Measurements from ENCODE around the gene RHOT1.
"Not testable (repeated sequence)": the region's sequence is repeated elsewhere in the genome, so short reads cannot be mapped to it uniquely, and the experiment has no call there.

RHOT1 gene

DNA sequence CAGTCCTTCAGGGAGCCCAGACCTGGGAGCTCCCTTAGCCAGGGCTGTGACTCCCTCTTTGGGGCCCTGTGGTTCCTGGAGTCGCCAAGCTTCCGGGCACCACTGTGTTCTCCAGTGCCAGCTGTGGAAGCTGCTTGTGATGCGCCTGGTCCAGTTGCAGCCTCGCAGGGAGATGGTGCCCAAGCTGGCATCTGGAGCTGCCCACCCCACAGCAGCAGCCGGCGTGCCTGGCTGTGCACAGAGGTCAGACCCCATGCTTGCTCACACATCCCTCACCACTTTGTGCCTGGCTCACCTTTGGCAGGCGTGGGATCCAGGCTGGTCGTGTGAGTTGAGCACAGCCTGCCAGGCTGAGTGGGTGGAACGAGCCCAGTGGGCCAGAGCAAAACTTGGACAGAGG is 18.2 kb downstream of the RHOT1 start:
- H3K27me3 Mint-ChIP-seq = no peaks in the 10 kb centered on the region
- H3K9me3 Mint-ChIP-seq (ENCODE audit: low read depth) = no peaks in the 10 kb centered on the region
- H3K27ac Mint-ChIP-seq = no peak overlapping the region
- H3K4me1 Mint-ChIP-seq (ENCODE audit: low read depth) = peaks cover 7% of the 10 kb centered on the region
- H3K4me3 Mint-ChIP-seq = no peak overlapping the region
- H3K36me3 Mint-ChIP-seq = peaks cover 7% of the 10 kb centered on the region

DNA sequence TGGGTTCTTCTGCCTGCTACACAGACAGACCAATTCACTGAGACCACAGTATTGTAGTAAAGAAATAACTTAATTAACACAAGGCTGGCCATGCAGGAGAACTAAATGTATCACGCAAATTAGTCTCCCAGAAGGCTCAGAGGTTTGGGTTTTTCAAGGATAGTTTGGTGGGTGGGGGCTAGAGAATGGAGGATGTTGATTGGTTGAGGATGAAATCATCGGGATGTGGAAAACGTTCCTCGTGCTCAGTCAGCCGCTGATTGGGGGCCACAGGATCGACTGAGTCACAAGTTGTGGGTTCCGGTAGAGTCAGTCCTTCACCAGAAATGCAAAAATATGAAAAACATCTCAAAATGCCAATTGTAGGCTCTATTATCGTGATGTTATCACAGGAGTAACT is 18.7 kb downstream of the RHOT1 start:
- Mint-ChIP-seq H3K27ac (no peak overlapping the region), H3K9me3 (ENCODE audit: low read depth) (no peaks in the 10 kb centered on the region), H3K4me1 (ENCODE audit: low read depth) (peaks cover 7% of the 10 kb centered on the region), H3K27me3 (no peaks in the 10 kb centered on the region), H3K36me3 (peaks cover 6% of the 10 kb centered on the region), H3K4me3 (no peak overlapping the region)

DNA sequence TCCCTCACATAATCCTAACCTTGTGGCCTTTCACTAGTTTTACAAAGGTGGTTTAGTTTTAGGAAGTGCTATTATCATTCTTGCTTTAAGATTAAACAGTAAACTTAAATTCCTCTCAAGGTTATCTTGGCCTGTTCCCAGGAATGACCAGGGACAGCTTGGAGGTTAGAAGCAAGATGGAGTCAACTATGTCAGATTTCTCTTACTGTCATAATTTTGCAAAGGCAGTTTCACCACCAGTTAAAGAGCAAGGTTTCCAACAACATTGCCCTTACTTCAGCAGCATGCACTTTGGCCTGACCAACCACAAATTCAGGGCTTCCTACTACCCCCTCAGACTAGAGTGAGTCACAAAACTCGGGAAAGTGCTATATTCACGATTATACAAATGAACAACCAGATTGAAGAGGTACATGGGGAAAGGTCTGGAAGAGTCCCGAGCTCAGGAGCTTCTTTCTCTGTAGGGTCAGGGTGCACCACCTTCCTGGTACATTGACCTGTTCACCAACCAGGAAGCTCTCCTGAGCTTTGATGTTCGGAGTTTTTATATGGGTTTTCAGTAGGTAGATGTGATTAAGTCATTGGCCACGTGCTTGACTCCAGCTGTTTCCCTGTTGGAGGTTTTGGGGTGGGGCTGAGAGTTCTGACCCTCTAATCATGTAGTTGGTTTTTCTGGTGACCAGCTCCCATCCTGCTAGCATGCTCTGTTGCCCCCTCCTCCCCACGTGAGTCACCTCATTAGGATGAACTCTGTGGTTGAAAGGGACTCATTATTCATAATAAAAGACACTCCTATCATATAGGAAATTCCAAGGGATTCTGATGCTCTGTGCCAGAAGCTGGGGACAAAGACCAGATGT is 19.4 kb downstream of the RHOT1 start:
- no peak overlapping the region for H3K27ac Mint-ChIP-seq
- H3K36me3 Mint-ChIP-seq = peaks cover 10% of the 10 kb centered on the region
- H3K9me3 Mint-ChIP-seq (ENCODE audit: low read depth) = peaks cover 4% of the 10 kb centered on the region
- no peaks in the 10 kb centered on the region for H3K27me3 Mint-ChIP-seq
- H3K4me3 Mint-ChIP-seq = no peak overlapping the region
- H3K4me1 Mint-ChIP-seq (ENCODE audit: low read depth) = peaks cover 7% of the 10 kb centered on the region

DNA sequence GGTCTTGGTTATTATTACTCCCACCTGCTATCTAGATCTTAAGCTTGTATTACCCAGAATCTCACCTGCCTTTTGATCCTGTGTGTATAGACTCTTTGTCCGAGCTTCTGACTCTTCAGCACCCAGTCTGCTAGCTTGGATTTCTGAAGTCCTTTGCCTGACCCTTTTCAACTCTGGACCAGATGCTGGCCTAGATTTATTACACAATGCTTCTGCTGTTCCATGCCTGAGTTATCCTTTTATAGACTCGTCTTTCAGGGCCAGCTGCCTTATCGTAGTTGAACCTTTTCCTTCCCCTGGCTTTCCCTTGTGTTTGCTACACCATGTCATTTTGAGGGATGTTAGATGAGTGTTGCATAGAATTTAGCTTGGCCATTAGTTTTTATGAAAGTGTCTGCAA is 32.6 kb downstream of the RHOT1 start:
- H3K36me3 Mint-ChIP-seq = peaks cover 13% of the 10 kb centered on the region
- H3K4me1 Mint-ChIP-seq (ENCODE audit: low read depth) = no peaks in the 10 kb centered on the region
- no peak overlapping the region for H3K27ac Mint-ChIP-seq
- no peaks in the 10 kb centered on the region for H3K9me3 Mint-ChIP-seq (ENCODE audit: low read depth)
- no peaks in the 10 kb centered on the region for H3K27me3 Mint-ChIP-seq
- H3K4me3 Mint-ChIP-seq = no peak overlapping the region

GRCh38 chr17:32178679-32179078 is 36.4 kb downstream of the RHOT1 start:
- not testable (repeated sequence) for H3K4me1 Mint-ChIP-seq (ENCODE audit: low read depth); H3K9me3 Mint-ChIP-seq (ENCODE audit: low read depth); H3K4me3 Mint-ChIP-seq; H3K27me3 Mint-ChIP-seq; H3K27ac Mint-ChIP-seq
- H3K36me3 Mint-ChIP-seq = peaks cover 14% of the 10 kb centered on the region

DNA sequence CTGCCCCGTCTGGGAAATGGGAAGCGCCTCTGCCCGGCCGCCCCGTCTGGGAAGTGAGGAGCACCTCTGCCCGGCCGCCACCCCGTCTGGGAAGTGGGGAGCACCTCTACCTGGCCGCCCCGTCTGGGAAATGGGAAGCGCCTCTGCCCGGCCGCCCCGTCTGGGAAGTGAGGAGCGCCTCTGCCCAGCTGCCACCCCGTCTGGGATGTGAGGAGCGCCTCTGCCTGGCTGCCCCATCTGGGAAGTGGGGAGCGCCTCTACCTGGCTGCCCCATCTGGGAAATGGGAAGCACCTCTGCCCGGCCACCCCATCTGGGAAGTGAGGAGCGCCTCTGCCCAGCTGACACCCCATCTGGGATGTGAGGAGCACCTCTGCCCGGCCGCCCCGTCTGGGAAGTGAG is 36.8 kb downstream of the RHOT1 start:
- H3K36me3 Mint-ChIP-seq = peaks cover 16% of the 10 kb centered on the region
- not testable (repeated sequence) for H3K4me3 Mint-ChIP-seq; H3K27ac Mint-ChIP-seq; H3K4me1 Mint-ChIP-seq (ENCODE audit: low read depth); H3K27me3 Mint-ChIP-seq; H3K9me3 Mint-ChIP-seq (ENCODE audit: low read depth)

- not testable (repeated sequence) for H3K27ac Mint-ChIP-seq; H3K9me3 Mint-ChIP-seq (ENCODE audit: low read depth); H3K4me3 Mint-ChIP-seq; H3K27me3 Mint-ChIP-seq; H3K4me1 Mint-ChIP-seq (ENCODE audit: low read depth)
- peaks cover 17% of the 10 kb centered on the region for H3K36me3 Mint-ChIP-seq
Measured at GRCh38 chr17:32179526-32179925, 37.2 kb downstream of the RHOT1 start.

DNA sequence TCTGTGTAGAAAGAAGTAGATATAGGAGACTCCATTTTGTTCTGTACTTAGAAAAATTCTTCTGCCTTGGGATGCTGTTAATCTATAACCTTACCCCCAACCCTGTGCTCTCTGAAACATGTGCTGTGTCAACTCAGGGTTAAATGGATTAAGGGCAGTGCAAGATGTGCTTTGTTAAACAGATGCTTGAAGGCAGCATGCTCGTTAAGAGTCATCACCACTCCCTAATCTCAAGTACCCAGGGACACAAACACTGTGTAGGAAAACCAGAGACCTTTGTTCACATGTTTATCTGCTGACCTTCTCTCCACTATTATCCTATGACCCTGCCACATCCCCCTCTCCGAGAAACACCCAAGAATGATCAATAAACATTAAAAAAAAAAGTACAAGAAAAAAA is 38.0 kb downstream of the RHOT1 start:
- not testable (repeated sequence) for H3K27ac Mint-ChIP-seq; H3K27me3 Mint-ChIP-seq; H3K4me1 Mint-ChIP-seq (ENCODE audit: low read depth); H3K9me3 Mint-ChIP-seq (ENCODE audit: low read depth); H3K4me3 Mint-ChIP-seq
- H3K36me3 Mint-ChIP-seq = peaks cover 17% of the 10 kb centered on the region

DNA sequence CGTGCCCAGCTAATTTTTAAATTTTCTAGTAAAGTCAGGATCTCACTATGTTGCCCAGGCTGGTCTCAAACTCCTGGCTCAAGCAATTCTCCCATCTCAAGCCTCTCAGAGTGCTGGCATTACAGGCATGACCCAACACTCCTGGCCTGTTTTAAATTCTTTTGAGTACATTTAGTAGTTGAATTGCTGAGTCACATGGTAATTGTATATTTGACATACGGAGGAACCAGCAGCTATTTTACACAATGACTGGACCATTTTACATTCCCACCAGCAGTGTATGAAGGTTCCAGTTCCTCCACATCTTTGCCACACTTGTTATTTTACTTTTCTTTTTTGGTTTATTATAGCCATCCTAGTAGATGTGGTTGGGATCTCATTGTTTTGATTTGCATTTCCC is 43.6 kb downstream of the RHOT1 start:
- Mint-ChIP-seq H3K4me3 (no peak overlapping the region), H3K9me3 (ENCODE audit: low read depth) (no peaks in the 10 kb centered on the region), H3K27ac (no peak overlapping the region), H3K36me3 (peaks cover 6% of the 10 kb centered on the region), H3K4me1 (ENCODE audit: low read depth) (no peaks in the 10 kb centered on the region), H3K27me3 (no peaks in the 10 kb centered on the region)

DNA sequence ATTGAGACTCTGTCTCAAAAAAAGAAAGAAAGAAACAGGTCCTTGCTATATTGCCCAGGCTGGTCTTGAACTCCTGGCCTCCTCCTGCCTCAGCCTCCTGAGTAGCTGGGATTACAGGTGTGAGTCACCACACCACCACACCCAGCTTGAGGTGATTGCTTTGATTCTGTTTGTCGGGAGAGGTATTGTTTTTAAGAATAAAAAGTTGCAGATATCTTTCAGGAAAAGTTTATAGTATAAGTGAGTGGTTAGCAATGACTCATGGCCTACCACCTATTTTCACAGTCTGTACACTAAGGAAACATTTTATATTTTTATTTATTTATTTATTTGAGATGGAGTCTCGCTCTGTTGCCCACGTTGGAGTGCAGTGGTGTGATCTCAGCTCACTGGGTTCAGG is 45.0 kb downstream of the RHOT1 start:
- Mint-ChIP-seq H3K27me3 (no peaks in the 10 kb centered on the region), H3K36me3 (peaks cover 3% of the 10 kb centered on the region), H3K9me3 (ENCODE audit: low read depth) (no peaks in the 10 kb centered on the region), H3K4me3 (no peak overlapping the region), H3K27ac (no peak overlapping the region), H3K4me1 (ENCODE audit: low read depth) (peaks cover 1% of the 10 kb centered on the region)

GRCh38 chr17:32189343-32189742 is 47.0 kb downstream of the RHOT1 start:
- Mint-ChIP-seq H3K4me3 (no peak overlapping the region), H3K27me3 (no peaks in the 10 kb centered on the region), H3K27ac (no peak overlapping the region), H3K4me1 (ENCODE audit: low read depth) (peaks cover 1% of the 10 kb centered on the region), H3K36me3 (peaks cover 6% of the 10 kb centered on the region), H3K9me3 (ENCODE audit: low read depth) (no peaks in the 10 kb centered on the region)

DNA sequence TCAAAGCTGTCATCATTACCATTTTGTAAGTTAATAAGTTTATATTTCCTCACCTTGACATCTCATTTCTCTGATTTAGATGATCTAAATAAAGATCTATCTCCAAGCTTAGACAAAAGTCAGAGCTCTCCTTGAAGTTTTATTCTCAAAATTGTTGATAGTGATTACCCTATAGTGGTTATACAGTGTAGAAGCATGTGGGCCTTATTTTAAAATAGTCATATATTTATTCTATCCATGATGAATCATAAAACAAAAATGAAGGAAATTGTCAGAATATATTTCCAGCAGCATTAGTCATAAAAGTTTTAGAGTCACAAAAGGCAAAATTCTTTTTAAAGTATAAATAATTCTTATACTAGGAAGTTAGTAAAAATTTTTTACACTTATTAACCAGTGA is 49.0 kb downstream of the RHOT1 start:
- Mint-ChIP-seq H3K27me3 (no peaks in the 10 kb centered on the region), H3K9me3 (ENCODE audit: low read depth) (no peaks in the 10 kb centered on the region), H3K27ac (no peak overlapping the region), H3K4me1 (ENCODE audit: low read depth) (peaks cover 2% of the 10 kb centered on the region), H3K4me3 (no peak overlapping the region), H3K36me3 (peaks cover 15% of the 10 kb centered on the region)

- no peaks in the 10 kb centered on the region for H3K9me3 Mint-ChIP-seq (ENCODE audit: low read depth)
- H3K4me1 Mint-ChIP-seq (ENCODE audit: low read depth) = peaks cover 5% of the 10 kb centered on the region
- peaks cover 18% of the 10 kb centered on the region for H3K36me3 Mint-ChIP-seq
- H3K4me3 Mint-ChIP-seq = no peak overlapping the region
- H3K27me3 Mint-ChIP-seq = no peaks in the 10 kb centered on the region
- H3K27ac Mint-ChIP-seq = no peak overlapping the region
Measured at GRCh38 chr17:32192379-32192778, 50.1 kb downstream of the RHOT1 start.

GRCh38 chr17:32197987-32198386 is 55.7 kb downstream of the RHOT1 start:
- no peaks in the 10 kb centered on the region for H3K27me3 Mint-ChIP-seq
- H3K4me1 Mint-ChIP-seq (ENCODE audit: low read depth) = peaks cover 4% of the 10 kb centered on the region
- no peaks in the 10 kb centered on the region for H3K9me3 Mint-ChIP-seq (ENCODE audit: low read depth)
- H3K4me3 Mint-ChIP-seq = no peak overlapping the region
- peaks cover 23% of the 10 kb centered on the region for H3K36me3 Mint-ChIP-seq
- H3K27ac Mint-ChIP-seq = no peak overlapping the region

- Mint-ChIP-seq H3K4me1 (ENCODE audit: low read depth) (no peaks in the 10 kb centered on the region), H3K27me3 (no peaks in the 10 kb centered on the region), H3K4me3 (no peak overlapping the region), H3K9me3 (ENCODE audit: low read depth) (no peaks in the 10 kb centered on the region), H3K36me3 (peaks cover 7% of the 10 kb centered on the region), H3K27ac (no peak overlapping the region)
Measured at GRCh38 chr17:32206861-32207260, 64.6 kb downstream of the RHOT1 start.

DNA sequence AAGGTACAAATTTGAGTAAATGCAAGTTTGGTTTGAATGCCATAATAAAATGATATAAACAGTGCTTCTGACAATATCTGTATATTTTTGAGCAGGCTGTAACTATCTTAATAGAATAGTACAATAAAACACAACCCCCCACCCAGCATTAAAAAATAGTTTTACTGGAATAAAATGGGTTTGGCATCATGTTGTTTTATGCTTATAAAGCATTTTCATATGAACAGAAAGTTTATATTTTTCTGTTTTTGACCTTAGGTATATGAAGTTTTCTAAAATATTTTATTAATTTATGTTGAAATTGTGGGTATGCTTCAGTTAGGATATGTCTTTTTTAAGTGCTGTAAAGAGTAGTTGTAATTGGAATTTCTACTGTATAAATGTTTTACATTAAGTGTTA is 66.1 kb downstream of the RHOT1 start:
- Mint-ChIP-seq H3K27ac (no peak overlapping the region), H3K36me3 (peaks cover 13% of the 10 kb centered on the region), H3K27me3 (no peaks in the 10 kb centered on the region), H3K9me3 (ENCODE audit: low read depth) (no peaks in the 10 kb centered on the region), H3K4me3 (no peak overlapping the region), H3K4me1 (ENCODE audit: low read depth) (no peaks in the 10 kb centered on the region)
